Measurements from ENCODE around the gene EEFSEC. TPM values are rescaled to one million over a fixed set of nuclear protein-coding genes. Genes with fewer than 3 reads are reported as not detected.

The EEFSEC gene
- total RNA-seq, 1 donor from 2014 or later: 1.6 TPM

GRCh38 chr3:128271536-128272332 lies 118.5 kb downstream of the EEFSEC start:
- no peak for DNase-seq (ENCODE audit: low read depth in 2 of 2)

DNA sequence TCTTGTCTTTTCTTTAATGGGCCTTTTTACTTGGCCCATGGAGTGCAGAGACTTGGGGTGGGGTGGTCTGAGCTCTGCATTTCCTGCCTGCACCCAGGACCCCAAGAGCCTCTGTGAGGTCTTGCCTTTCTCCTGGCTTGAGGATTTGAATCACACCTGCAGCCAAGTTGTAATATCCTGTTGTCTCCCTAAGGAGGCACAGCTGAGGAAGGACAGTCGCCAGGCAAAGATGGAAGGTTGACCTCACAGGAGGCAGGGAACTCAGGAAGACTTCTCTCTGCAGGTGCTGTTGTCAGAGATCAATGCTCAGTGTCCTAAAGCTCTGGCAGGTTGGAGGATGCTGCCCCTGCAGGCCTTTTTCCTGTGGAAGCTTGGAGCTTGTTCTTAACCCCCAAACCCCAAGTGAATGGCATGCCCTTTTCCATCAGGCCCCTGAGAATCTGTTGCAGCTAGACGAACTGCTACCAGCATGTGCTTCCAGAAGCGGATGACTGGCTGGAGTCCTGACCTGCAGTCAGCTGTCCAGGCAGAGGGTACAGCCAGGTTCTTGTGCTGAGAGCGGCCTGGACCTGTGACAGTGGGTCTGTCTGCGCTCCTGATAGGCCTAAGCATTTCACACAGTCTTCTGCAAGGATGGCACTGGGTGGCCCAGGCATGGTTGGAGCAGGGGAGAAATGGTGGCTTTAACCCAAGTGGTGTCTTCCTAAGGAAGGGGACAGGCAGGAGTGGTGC lies 120.0 kb downstream of the EEFSEC start:
- no peak for DNase-seq (ENCODE audit: low read depth in 2 of 2)

DNA sequence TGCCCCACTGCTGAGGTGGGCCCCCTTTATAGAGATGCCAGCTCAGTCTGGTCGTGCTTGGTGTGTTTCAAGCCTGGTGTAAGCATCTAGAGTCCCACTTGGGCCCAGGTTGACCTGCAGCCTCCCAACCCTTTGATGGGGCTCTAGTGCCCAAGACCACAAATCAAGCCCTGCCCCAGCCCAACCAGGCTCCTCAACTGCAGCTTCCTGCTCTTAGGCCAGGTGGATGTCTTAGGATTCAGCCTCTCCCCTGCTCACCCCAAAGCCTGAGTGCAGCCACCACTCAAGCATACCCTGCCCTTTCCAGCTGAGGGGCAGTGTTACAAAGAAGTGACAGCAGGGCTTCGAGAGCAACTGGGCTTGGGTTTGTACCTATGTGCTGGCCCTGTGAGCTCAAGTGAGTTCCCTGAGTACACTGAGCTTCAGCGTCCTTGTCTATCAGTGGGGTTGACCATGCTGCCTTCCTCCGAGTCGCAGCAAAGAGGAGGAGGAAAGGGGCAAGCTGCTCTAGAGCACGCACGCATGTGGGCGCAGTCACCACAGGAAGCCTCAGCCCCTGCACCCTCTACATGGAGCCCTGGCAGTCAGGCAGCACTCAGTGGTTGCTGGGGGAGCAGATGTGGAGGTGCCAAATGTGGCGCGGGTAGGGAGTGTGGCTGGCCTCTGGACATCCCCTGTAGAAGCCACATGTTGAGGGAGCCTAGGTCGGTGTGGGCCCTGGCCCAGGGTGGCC lies 120.7 kb downstream of the EEFSEC start:
- no peak for DNase-seq (ENCODE audit: low read depth in 2 of 2)

DNA sequence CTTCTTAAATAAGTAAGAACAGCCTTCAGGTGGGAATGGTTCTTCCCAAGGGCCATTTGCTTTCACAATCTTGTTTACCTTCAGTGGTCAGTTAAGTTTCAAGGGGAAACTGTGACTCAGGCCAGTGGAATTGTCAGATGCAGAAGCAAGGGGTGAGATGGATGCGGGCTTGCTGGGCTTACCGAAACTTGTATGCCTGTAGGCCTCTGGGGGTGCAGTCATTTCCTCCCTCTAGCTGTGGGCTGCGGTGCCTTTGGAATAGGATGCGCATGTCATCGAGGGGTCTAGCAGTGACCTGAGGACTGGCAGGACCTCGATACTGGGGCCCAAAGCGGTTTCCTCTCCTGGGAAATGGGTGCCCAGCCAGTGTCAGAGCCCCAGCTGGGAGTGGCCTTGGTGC lies 121.6 kb downstream of the EEFSEC start:
- peak; percentile 65 to 93 for DNase-seq (ENCODE audit: low read depth in 2 of 2)

DNA sequence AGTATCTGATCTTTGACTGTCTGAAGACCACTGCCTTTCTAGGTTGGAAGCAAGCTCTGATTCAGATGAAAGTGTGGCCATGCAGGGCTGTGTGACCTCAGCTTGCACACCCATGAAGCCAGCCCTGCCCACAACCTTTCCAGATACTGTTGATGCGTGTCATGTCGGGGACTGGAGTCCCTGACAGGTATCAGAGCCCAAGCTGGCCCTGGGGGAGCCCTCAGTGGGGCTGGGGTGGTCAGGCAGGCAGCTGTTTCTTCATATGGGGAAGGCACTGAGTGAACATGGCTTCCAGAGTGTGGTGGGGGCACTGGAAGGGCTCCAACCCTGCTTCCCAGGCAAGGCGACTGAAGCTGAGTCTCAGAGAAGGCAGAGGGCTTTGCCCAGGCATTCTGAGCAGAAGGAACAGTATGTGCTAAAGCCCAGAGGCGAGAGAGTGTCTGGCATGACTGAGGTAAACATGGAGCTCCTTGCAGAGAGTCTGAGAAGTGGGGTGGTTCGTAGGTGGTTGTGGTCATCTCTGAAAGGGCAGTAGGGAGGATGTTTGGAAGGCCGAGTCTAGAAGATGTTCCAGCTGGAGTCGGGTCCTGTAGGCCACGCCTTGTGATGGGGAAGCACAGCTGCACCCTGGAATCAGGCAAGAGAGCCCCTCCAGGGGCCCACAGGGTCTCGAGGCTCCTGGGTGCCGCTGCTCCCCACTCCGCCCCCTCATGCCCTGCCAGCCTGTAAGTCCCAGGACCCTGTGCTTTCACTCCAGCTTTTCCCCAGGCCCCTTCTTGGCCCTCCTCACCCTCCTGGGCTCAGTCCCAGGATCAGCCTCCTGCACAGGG lies 122.2 kb downstream of the EEFSEC start:
- no peak for DNase-seq (ENCODE audit: low read depth in 2 of 2)

- DNase-seq (ENCODE audit: low read depth in 2 of 2): no peak
Observed at GRCh38 chr3:128276146-128276435, 122.8 kb downstream of the EEFSEC start.

DNA sequence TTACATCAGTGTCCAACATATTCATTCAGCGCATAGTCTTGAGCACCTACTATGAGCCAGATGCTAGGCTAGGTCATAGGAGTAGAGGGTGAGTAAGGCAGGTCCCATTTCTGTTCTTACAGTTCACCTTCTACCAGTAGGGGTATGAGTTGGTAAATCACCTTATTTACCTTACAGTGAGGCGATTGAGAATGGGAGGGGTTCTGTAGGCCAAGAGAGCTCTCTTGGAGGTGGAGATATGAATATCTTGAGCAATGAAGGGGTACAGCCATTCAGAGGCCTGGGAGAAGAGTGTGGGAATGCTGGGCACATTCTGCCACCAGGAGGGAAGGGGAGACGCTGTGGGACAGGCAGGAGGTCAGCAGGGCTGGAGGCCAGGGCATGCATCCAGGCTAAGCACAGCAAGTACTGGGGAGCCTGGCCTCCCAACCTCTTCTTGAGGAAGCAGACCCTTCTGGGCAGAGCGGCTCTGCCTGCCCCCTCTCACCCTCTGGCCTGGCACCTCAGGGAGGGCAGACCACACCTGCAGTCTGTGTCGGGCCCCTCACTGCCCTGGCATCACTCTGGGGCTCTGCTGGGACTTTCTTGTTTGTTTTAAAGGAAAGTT lies 123.4 kb downstream of the EEFSEC start:
- DNase-seq (ENCODE audit: low read depth in 2 of 2): no peak

GRCh38 chr3:128277378-128278069 lies 124.2 kb downstream of the EEFSEC start:
- DNase-seq (ENCODE audit: low read depth in 2 of 2): no peak

GRCh38 chr3:128278130-128278529 lies 124.8 kb downstream of the EEFSEC start:
- no peak for DNase-seq (ENCODE audit: low read depth in 2 of 2)

DNA sequence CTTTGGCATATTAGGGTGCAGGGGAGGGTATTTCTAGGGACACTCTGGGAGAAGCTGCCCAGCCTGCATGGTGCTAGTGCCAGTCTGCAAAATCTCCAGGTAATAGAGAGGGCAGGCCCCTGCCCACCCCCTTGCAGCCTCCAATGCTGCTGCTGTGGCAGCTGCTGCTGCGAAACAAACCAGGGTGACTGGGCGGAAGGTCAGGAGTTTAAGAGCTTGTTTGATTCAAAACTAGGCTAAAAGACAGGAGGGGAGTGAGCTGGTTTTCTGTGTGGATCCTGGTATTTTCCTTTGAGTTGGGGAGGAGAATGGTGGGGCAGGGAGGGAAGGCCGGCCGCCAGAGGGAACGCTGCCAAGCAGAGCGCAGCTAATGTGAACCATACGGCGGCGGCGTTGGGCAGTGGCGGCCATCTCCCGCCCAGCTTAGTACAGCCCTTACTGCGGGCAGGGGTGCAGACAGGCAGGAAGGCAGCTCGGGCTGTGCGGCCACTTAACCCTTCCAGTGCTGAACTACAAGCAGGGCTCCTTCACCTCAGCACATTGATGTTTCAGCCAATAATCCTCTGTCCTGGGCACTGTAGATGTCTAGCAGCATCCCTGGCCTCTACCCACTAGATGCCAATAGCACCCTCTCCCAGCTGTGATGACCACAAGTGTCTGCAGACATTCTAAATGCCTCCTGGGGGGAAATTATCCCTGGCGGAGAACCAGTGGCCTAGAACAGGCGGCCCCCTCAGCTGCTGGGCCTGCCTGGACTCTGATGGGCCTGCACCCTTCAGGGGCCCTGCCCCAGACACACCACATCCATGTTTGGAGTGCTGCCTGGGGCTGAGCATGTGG lies 125.7 kb downstream of the EEFSEC start:
- DNase-seq (ENCODE audit: low read depth in 2 of 2): peak; percentile 69 to 71

DNA sequence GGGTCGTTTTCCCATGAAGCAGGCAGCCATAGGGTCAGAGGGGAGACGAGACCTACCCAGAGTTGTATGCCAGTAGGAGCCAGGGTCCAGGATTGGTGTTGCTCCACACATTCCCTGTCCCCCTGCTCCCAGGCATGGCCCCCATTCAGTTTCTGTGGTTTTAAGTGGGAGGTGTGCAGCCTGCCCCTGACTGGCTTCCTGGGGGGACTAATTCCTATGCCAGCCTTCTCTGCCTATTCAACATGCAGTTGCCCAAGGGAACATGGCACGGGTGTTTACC lies 126.3 kb downstream of the EEFSEC start:
- no peak for DNase-seq (ENCODE audit: low read depth in 2 of 2)

DNA sequence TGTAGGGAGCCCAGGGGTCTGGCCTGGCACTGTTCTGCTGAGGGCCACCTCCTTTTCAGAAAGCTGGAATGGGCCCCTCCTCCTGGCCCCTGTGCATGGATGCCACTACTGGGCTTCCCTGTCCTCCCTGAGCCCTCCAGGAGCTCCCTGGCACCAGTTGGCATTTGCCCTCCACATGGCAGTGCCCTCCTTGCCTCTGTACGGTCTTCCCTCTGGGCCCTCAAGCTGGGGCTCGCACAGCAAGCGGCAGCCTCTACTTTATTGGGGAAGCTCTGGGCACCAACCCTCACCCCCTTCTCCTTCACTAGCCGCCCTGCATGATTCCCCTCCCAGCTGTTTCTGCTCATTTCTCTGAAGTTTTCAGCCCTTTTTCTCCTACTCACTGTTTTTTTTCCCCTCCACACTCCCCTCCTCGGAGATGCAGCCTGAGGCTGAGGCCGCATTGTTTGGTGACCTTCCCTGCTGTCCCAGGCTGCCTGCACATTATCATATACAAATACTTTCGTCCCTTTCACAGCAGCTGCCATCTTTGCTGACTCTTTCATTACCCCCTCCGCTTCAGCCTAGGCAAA lies 127.3 kb downstream of the EEFSEC start:
- DNase-seq (ENCODE audit: low read depth in 2 of 2): no peak

GRCh38 chr3:128281056-128281455 lies 127.8 kb downstream of the EEFSEC start:
- DNase-seq (ENCODE audit: low read depth in 2 of 2): no peak

DNA sequence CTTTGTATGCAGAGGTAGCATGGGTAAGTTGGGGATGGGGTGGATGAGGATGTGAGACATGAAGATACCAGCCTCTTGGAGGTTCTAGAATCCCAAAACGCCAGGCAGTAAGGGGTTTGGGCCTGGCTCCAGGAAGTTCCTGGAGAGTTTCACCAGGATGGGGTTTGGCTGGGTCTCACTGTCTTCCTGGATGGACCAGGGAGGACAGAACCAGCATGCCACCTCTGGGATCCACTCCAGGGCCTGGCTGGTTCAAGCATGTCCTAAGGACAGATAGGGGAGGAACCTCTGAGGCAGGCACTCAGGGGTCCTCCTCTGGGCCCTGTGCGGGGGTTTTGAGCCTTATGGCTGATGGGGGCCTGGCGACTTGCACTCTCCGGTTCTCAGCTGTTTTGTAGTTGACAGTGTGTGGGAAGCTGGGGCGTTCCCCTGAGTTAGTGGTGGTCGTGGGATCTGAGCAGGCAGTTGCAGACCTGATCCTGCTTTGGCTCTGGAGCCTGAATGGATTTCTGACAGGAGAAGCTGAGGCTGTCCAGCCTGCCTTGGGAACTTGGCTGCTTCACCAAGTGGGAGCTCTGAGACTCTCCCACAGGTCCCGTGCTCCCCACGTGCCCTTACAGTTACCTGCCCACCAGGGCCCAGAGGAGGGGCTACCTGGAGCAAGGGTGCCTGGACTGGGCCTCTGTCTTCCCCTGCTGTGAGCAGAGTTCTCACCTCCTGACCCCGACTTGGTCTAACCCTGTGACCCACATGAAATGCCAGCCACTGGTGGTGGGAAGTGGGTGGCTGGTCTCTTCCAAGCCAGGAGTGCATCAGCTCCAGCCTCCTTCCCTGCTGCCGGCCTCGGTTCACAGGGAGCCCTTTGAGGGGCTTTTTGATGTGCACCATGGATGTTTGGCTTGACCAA lies 128.4 kb downstream of the EEFSEC start:
- DNase-seq (ENCODE audit: low read depth in 2 of 2): no peak

GRCh38 chr3:128282380-128283196 lies 129.3 kb downstream of the EEFSEC start:
- peak; percentile 66 to 72 for DNase-seq (ENCODE audit: low read depth in 2 of 2)

GRCh38 chr3:128283421-128283820 lies 130.1 kb downstream of the EEFSEC start:
- DNase-seq (ENCODE audit: low read depth in 2 of 2): no peak
